Measurements from ENCODE around the gene C19orf38. TPM values are rescaled to one million over a fixed set of nuclear protein-coding genes. Genes with fewer than 3 reads are reported as not detected.
"Not testable (repeated sequence)": the region's sequence is repeated elsewhere in the genome, so short reads cannot be mapped to it uniquely, and the experiment has no call there.

The C19orf38 gene
- polyA plus RNA-seq, 3 donors, result 1.6 to 1.8 (median 1.7) TPM

GRCh38 chr19:10839114-10840050 lies 8.8 kb upstream of the C19orf38 start:
- no peak for DNase-seq (ENCODE audit: low read depth in 3 of 3, low spot score in 2 of 3)

- DNase-seq (ENCODE audit: low read depth in 3 of 3, low spot score in 2 of 3), result no peak
Measured at GRCh38 chr19:10842788-10843187, 5.4 kb upstream of the C19orf38 start.

GRCh38 chr19:10846500-10847202 lies 1.6 kb upstream of the C19orf38 start:
- no peak for DNase-seq (ENCODE audit: low read depth in 3 of 3, low spot score in 2 of 3)

GRCh38 chr19:10850631-10851030 lies 2.4 kb downstream of the C19orf38 start:
- DNase-seq (ENCODE audit: low read depth in 3 of 3, low spot score in 2 of 3), result no peak

- no peak for DNase-seq (ENCODE audit: low read depth in 3 of 3, low spot score in 2 of 3)
Measured at GRCh38 chr19:10852098-10852800, 4.0 kb downstream of the C19orf38 start.

GRCh38 chr19:10852941-10853340 lies 4.7 kb downstream of the C19orf38 start:
- DNase-seq (ENCODE audit: low read depth in 3 of 3, low spot score in 2 of 3), result no peak

GRCh38 chr19:10854350-10855089 lies 6.3 kb downstream of the C19orf38 start:
- no peak for DNase-seq (ENCODE audit: low read depth in 3 of 3, low spot score in 2 of 3)

- DNase-seq (ENCODE audit: low read depth in 3 of 3, low spot score in 2 of 3), result no peak
Measured at GRCh38 chr19:10855879-10856522, 7.8 kb downstream of the C19orf38 start.

- DNase-seq (ENCODE audit: low read depth in 3 of 3, low spot score in 2 of 3), result not testable (repeated sequence)
Measured at GRCh38 chr19:10856899-10857298, 8.7 kb downstream of the C19orf38 start.

- DNase-seq (ENCODE audit: low read depth in 3 of 3, low spot score in 2 of 3), result no peak
Measured at GRCh38 chr19:10858204-10858828, 10.1 kb downstream of the C19orf38 start.

- no peak for DNase-seq (ENCODE audit: low read depth in 3 of 3, low spot score in 2 of 3)
Measured at GRCh38 chr19:10861103-10861651, 13.0 kb downstream of the C19orf38 start.

- no peak for DNase-seq (ENCODE audit: low read depth in 3 of 3, low spot score in 2 of 3)
Measured at GRCh38 chr19:10862561-10863106, 14.4 kb downstream of the C19orf38 start.

GRCh38 chr19:10863107-10863717 lies 15.0 kb downstream of the C19orf38 start:
- DNase-seq (ENCODE audit: low read depth in 3 of 3, low spot score in 2 of 3), result no peak

GRCh38 chr19:10864538-10864899 lies 16.3 kb downstream of the C19orf38 start:
- peak; percentile 52 to 63 (median 62) for DNase-seq (ENCODE audit: low read depth in 3 of 3, low spot score in 2 of 3)

- DNase-seq (ENCODE audit: low read depth in 3 of 3, low spot score in 2 of 3), result no peak
Measured at GRCh38 chr19:10866495-10866894, 18.3 kb downstream of the C19orf38 start.

GRCh38 chr19:10868872-10869547 lies 20.8 kb downstream of the C19orf38 start:
- no peak for DNase-seq (ENCODE audit: low read depth in 3 of 3, low spot score in 2 of 3)

GRCh38 chr19:10869872-10870311 lies 21.7 kb downstream of the C19orf38 start:
- not testable (repeated sequence) for DNase-seq (ENCODE audit: low read depth in 3 of 3, low spot score in 2 of 3)

GRCh38 chr19:10870501-10870954 lies 22.3 kb downstream of the C19orf38 start:
- DNase-seq (ENCODE audit: low read depth in 3 of 3, low spot score in 2 of 3), result no peak
